ENCODE data around the gene PLEKHF1.

The PLEKHF1 gene

GRCh38 chr19:29628661-29629385, 36.4 kb upstream of the PLEKHF1 start:
- TF ChIP-seq CTCF (conservative IDR thresholded peaks at IDR 0.05; ENCODE audit: low read length), result no peak
- DNase-seq (ENCODE audit: low read depth), result no peak
- no peak overlapping the region for H3K4me3 ChIP-seq (ENCODE audit: low read length)

GRCh38 chr19:29629836-29630534, 35.3 kb upstream of the PLEKHF1 start:
- no peak for TF ChIP-seq CTCF (conservative IDR thresholded peaks at IDR 0.05; ENCODE audit: low read length)
- no peak for DNase-seq (ENCODE audit: low read depth)

GRCh38 chr19:29630655-29631054, 34.6 kb upstream of the PLEKHF1 start:
- peak; percentile 31 for DNase-seq (ENCODE audit: low read depth)
- H3K4me3 ChIP-seq (ENCODE audit: low read length), result no peak overlapping the region
- TF ChIP-seq CTCF (conservative IDR thresholded peaks at IDR 0.05; ENCODE audit: low read length), result no peak

More at GRCh38 chr19:29629836-29630534, 35.3 kb upstream of the PLEKHF1 start:
- H3K4me3 ChIP-seq (ENCODE audit: low read length), result no peak overlapping the region

GRCh38 chr19:29631450-29631849, 33.8 kb upstream of the PLEKHF1 start:
- H3K4me3 ChIP-seq (ENCODE audit: low read length), result no peak overlapping the region

GRCh38 chr19:29634002-29634401, 31.3 kb upstream of the PLEKHF1 start:
- DNase-seq (ENCODE audit: low read depth), result no peak
- H3K4me3 ChIP-seq (ENCODE audit: low read length), result no peak overlapping the region
- TF ChIP-seq CTCF (conservative IDR thresholded peaks at IDR 0.05; ENCODE audit: low read length), result no peak

More at GRCh38 chr19:29631450-29631849, 33.8 kb upstream of the PLEKHF1 start:
- no peak for TF ChIP-seq CTCF (conservative IDR thresholded peaks at IDR 0.05; ENCODE audit: low read length)
- no peak for DNase-seq (ENCODE audit: low read depth)

- DNase-seq (ENCODE audit: low read depth), result no peak
- no peak for TF ChIP-seq CTCF (conservative IDR thresholded peaks at IDR 0.05; ENCODE audit: low read length)
- no peak overlapping the region for H3K4me3 ChIP-seq (ENCODE audit: low read length)
These were observed 30.7 kb upstream of the PLEKHF1 start for GRCh38 chr19:29634423-29635130.

Measured in AG10803 (cell line).